ENCODE data around the gene ATF5.
"Not testable (repeated sequence)": the region's sequence is repeated elsewhere in the genome, so short reads cannot be mapped to it uniquely, and the experiment has no call there.

ATF5 gene

GRCh38 chr19:49949742-49950589 is 21.0 kb downstream of the ATF5 start:
- no peak for DNase-seq (ENCODE audit: low read depth in 2 of 2)

- DNase-seq (ENCODE audit: low read depth in 2 of 2) = no peak
Observed at GRCh38 chr19:49950590-49950948, 21.6 kb downstream of the ATF5 start.

GRCh38 chr19:49950956-49951526 is 22.0 kb downstream of the ATF5 start:
- no peak for DNase-seq (ENCODE audit: low read depth in 2 of 2)

GRCh38 chr19:49951806-49952478 is 22.9 kb downstream of the ATF5 start:
- no peak for DNase-seq (ENCODE audit: low read depth in 2 of 2)

- DNase-seq (ENCODE audit: low read depth in 2 of 2) = no peak
Observed at GRCh38 chr19:49952479-49952836, 23.5 kb downstream of the ATF5 start.

- DNase-seq (ENCODE audit: low read depth in 2 of 2) = no peak
Observed at GRCh38 chr19:49952906-49953305, 23.9 kb downstream of the ATF5 start.

GRCh38 chr19:49953416-49953815 is 24.4 kb downstream of the ATF5 start:
- DNase-seq (ENCODE audit: low read depth in 2 of 2) = no peak

GRCh38 chr19:49954092-49954829 is 25.3 kb downstream of the ATF5 start:
- DNase-seq (ENCODE audit: low read depth in 2 of 2) = no peak

- no peak for DNase-seq (ENCODE audit: low read depth in 2 of 2)
Observed at GRCh38 chr19:49954933-49955332, 25.9 kb downstream of the ATF5 start.

- DNase-seq (ENCODE audit: low read depth in 2 of 2) = no peak
Observed at GRCh38 chr19:49956115-49956495, 27.1 kb downstream of the ATF5 start.

- no peak for DNase-seq (ENCODE audit: low read depth in 2 of 2)
Observed at GRCh38 chr19:49957262-49957915, 28.4 kb downstream of the ATF5 start.

- not testable (repeated sequence) for DNase-seq (ENCODE audit: low read depth in 2 of 2)
Observed at GRCh38 chr19:49958144-49958543, 29.1 kb downstream of the ATF5 start.

GRCh38 chr19:49958596-49958995 is 29.6 kb downstream of the ATF5 start:
- not testable (repeated sequence) for DNase-seq (ENCODE audit: low read depth in 2 of 2)

GRCh38 chr19:49959892-49960291 is 30.9 kb downstream of the ATF5 start:
- DNase-seq (ENCODE audit: low read depth in 2 of 2) = not testable (repeated sequence)

GRCh38 chr19:49960980-49961379 is 32.0 kb downstream of the ATF5 start, which contains the start of gene SIGLEC11:
Gene SIGLEC11, minus strand, starts transcription at chr19:49961172. Its CDS starts 91 bp downstream, at chr19:49961081.
- not testable (repeated sequence) for DNase-seq (ENCODE audit: low read depth in 2 of 2)

- no peak for DNase-seq (ENCODE audit: low read depth in 2 of 2)
Observed at GRCh38 chr19:49968279-49968922, 39.4 kb downstream of the ATF5 start.

GRCh38 chr19:49969355-49969754 is 40.4 kb downstream of the ATF5 start:
- not testable (repeated sequence) for DNase-seq (ENCODE audit: low read depth in 2 of 2)

- no peak for DNase-seq (ENCODE audit: low read depth in 2 of 2)
Observed at GRCh38 chr19:49971991-49972411, 43.0 kb downstream of the ATF5 start.

- no peak for DNase-seq (ENCODE audit: low read depth in 2 of 2)
Observed at GRCh38 chr19:49972841-49973240, 43.8 kb downstream of the ATF5 start.

GRCh38 chr19:49973987-49974386 is 45.0 kb downstream of the ATF5 start:
- no peak for DNase-seq (ENCODE audit: low read depth in 2 of 2)

- no peak for DNase-seq (ENCODE audit: low read depth in 2 of 2)
Observed at GRCh38 chr19:49975051-49975450, 46.0 kb downstream of the ATF5 start.
